ENCODE measurements around the gene DHX9.

DNA sequence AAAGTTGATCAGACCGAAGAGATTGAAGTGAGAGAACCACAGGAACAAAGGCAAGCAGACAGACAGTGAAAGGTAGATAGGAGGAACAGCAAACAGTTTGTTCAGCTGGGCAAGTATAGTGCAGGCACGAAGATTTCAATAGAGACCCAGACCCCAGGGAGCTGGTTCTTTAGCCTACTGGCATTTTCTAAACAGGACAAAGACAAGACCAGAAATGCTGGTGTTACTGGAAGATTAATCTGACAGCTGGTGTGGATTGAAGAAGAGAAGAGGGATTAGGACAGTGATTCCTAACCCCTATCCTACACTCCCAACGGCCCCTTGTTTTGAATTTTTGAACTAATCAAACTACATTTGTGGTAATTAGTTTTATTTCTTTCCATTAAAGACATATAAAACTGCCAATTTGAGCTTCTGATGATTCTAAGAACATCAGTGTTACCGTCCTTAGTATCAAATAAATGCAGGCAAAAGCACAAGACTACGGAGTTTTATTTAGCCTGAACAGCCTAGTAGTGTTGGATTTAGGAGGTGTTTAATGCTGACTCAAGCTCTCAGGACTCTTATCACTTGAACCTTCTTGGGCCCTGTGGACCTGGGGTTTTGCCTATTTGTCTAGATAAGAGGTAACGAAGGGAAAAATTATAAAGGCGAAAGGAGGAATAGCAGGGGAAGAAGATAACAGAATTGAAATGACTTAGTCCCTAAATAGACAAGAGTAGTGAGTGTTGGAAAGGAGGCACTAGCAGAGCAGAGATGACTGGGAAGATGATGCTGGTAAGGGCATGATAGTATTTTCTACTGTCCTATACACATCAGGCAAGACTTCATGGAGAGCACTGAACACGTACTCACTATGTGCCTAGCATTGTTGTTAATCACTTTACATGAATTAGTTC is 47.6 kb upstream of the DHX9 start:
- TF ChIP-seq, protein P1, sequence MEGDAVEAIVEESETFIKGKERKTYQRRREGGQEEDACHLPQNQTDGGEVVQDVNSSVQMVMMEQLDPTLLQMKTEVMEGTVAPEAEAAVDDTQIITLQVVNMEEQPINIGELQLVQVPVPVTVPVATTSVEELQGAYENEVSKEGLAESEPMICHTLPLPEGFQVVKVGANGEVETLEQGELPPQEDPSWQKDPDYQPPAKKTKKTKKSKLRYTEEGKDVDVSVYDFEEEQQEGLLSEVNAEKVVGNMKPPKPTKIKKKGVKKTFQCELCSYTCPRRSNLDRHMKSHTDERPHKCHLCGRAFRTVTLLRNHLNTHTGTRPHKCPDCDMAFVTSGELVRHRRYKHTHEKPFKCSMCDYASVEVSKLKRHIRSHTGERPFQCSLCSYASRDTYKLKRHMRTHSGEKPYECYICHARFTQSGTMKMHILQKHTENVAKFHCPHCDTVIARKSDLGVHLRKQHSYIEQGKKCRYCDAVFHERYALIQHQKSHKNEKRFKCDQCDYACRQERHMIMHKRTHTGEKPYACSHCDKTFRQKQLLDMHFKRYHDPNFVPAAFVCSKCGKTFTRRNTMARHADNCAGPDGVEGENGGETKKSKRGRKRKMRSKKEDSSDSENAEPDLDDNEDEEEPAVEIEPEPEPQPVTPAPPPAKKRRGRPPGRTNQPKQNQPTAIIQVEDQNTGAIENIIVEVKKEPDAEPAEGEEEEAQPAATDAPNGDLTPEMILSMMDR (IDR thresholded peaks at IDR 0.05) = no peak
- no peak for TF ChIP-seq POLR2AphosphoS5 (IDR thresholded peaks at IDR 0.05; ENCODE audit: low read depth, low read length)
- TF ChIP-seq, protein P2, sequence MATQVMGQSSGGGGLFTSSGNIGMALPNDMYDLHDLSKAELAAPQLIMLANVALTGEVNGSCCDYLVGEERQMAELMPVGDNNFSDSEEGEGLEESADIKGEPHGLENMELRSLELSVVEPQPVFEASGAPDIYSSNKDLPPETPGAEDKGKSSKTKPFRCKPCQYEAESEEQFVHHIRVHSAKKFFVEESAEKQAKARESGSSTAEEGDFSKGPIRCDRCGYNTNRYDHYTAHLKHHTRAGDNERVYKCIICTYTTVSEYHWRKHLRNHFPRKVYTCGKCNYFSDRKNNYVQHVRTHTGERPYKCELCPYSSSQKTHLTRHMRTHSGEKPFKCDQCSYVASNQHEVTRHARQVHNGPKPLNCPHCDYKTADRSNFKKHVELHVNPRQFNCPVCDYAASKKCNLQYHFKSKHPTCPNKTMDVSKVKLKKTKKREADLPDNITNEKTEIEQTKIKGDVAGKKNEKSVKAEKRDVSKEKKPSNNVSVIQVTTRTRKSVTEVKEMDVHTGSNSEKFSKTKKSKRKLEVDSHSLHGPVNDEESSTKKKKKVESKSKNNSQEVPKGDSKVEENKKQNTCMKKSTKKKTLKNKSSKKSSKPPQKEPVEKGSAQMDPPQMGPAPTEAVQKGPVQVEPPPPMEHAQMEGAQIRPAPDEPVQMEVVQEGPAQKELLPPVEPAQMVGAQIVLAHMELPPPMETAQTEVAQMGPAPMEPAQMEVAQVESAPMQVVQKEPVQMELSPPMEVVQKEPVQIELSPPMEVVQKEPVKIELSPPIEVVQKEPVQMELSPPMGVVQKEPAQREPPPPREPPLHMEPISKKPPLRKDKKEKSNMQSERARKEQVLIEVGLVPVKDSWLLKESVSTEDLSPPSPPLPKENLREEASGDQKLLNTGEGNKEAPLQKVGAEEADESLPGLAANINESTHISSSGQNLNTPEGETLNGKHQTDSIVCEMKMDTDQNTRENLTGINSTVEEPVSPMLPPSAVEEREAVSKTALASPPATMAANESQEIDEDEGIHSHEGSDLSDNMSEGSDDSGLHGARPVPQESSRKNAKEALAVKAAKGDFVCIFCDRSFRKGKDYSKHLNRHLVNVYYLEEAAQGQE (IDR thresholded peaks at IDR 0.05; ENCODE audit: insufficient read depth in 1 of 2, low read depth in 2 of 2, low read length in 1 of 2) = no peak

Measured in Panc1 (cell line).